WTC11 (cell line): ENCODE measurements around the gene SLC6A18. TPM values are rescaled to one million over a fixed set of nuclear protein-coding genes. Genes with fewer than 3 reads are reported as not detected.

ENCODE experiments used
- ATAC-seq: fragments of 200-7000 bp; cut with Tn5 transposase; 2 replicates; pipeline ENCODE4 v1.10.0; 2021; ENCODE audit warnings: mild to moderate bottlenecking, moderate library complexity
- CTCF ChIA-PET: fragments of 300-600 bp; sonication (Branson Sonifier 250); formaldehyde crosslinking; loops from one replicate; lab custom pipeline; 2021; ENCODE audit warnings: antibody characterized with exemption; lab: Charles Lee
- POLR2A ChIA-PET: fragments of 350-600 bp; sonication (Branson Sonifier 250); formaldehyde crosslinking; loops from one replicate; lab custom pipeline; 2021; ENCODE audit warnings: antibody characterized with exemption; lab: Charles Lee
- DNase-seq: peaks from one replicate; pipeline ENCODE4 v3.0.0; 2021; ENCODE audit warnings: low spot score
- H3K27ac Mint-ChIP-seq: 2 replicates; pipeline ENCODE4 v1.8.0; 2021; ENCODE audit warnings: mixed read lengths
- H3K27me3 Mint-ChIP-seq: 2 replicates; pipeline ENCODE4 v1.8.0; 2021; ENCODE audit warnings: low read depth, mild to moderate bottlenecking, moderate library complexity, mixed read lengths
- H3K36me3 Mint-ChIP-seq: 2 replicates; pipeline ENCODE4 v1.8.0; 2021; ENCODE audit warnings: mixed read lengths
- H3K4me1 Mint-ChIP-seq: 2 replicates; pipeline ENCODE4 v1.8.0; 2022; ENCODE audit warnings: mixed read lengths
- H3K4me3 Mint-ChIP-seq: 2 replicates; pipeline ENCODE4 v1.8.0; 2021; ENCODE audit warnings: mild to moderate bottlenecking, moderate library complexity, mixed read lengths
- H3K9me3 Mint-ChIP-seq: 2 replicates; pipeline ENCODE4 v1.8.0; 2021; ENCODE audit warnings: mixed read lengths
- E2F1 ChIP-seq: sonication (generic); formaldehyde crosslinking; IDR thresholded peaks from 2 replicates; pipeline ENCODE4 v1.8.0; 2022; ENCODE audit warnings: mild to moderate bottlenecking, missing genetic modification reagents
- EMX1 ChIP-seq: fragments of 250-450 bp; sonication (Bioruptor Pico); IDR thresholded peaks from 2 replicates; pipeline ENCODE4 v1.8.0; 2021; ENCODE audit warnings: mild to moderate bottlenecking
- GABPB1 ChIP-seq: sonication (generic); formaldehyde crosslinking; IDR thresholded peaks from 2 replicates; pipeline ENCODE4 v1.8.1; 2023; ENCODE audit warnings: mild to moderate bottlenecking, missing genetic modification reagents
- HMGXB4 ChIP-seq: sonication (generic); formaldehyde crosslinking; IDR thresholded peaks from 2 replicates; pipeline ENCODE4 v1.8.1; 2023; ENCODE audit warnings: mild to moderate bottlenecking, moderate library complexity, missing genetic modification reagents
- IRF1 ChIP-seq: sonication (generic); formaldehyde crosslinking; IDR thresholded peaks from 2 replicates; pipeline ENCODE4 v1.8.0; 2023; ENCODE audit warnings: missing genetic modification reagents
- KAT7 ChIP-seq: sonication (generic); formaldehyde crosslinking; IDR thresholded peaks from 2 replicates; pipeline ENCODE4 v1.8.1; 2023; ENCODE audit warnings: missing genetic modification reagents, mild to moderate bottlenecking, borderline replicate concordance
- MXD4 ChIP-seq: fragments of 250-450 bp; sonication (Bioruptor Pico); IDR thresholded peaks from 2 replicates; pipeline ENCODE4 v1.8.0; 2021; ENCODE audit warnings: mild to moderate bottlenecking, moderate library complexity, borderline replicate concordance
- SMAD3 ChIP-seq: sonication (generic); formaldehyde crosslinking; IDR thresholded peaks from 2 replicates; pipeline ENCODE4 v1.8.0; 2022; ENCODE audit warnings: missing genetic modification reagents, mild to moderate bottlenecking, borderline replicate concordance
- TEAD1 ChIP-seq: sonication (generic); formaldehyde crosslinking; IDR thresholded peaks from 2 replicates; pipeline ENCODE4 v1.8.0; 2022; ENCODE audit warnings: mild to moderate bottlenecking, missing genetic modification reagents
- total RNA-seq: library from RNA; stranded (reverse); gene quantifications from 3 replicates; pipeline ENCODE4 v1.2.3, GENCODE V29; 2021
- TF ChIP-seq, protein P1 (sequence below): sonication (generic); formaldehyde crosslinking; IDR thresholded peaks from 2 replicates; pipeline ENCODE4 v1.8.0; 2023; ENCODE audit warnings: mild to moderate bottlenecking, missing genetic modification reagents
- TF ChIP-seq, protein P2 (sequence below): sonication (generic); formaldehyde crosslinking; IDR thresholded peaks from 2 replicates; pipeline ENCODE4 v1.8.0; 2022; ENCODE audit warnings: missing genetic modification reagents
- TF ChIP-seq, protein P3 (sequence below): sonication (generic); formaldehyde crosslinking; IDR thresholded peaks from 2 replicates; pipeline ENCODE4 v1.8.1; 2023; ENCODE audit warnings: mild to moderate bottlenecking, missing genetic modification reagents, moderate library complexity
- TF ChIP-seq, protein P4 (sequence below): sonication (generic); formaldehyde crosslinking; IDR thresholded peaks from 2 replicates; pipeline ENCODE4 v1.8.1; 2022; ENCODE audit warnings: missing genetic modification reagents, borderline replicate concordance

SLC6A18 gene
- total RNA-seq, 1 experiment from 2014 or later = not detected

DNA sequence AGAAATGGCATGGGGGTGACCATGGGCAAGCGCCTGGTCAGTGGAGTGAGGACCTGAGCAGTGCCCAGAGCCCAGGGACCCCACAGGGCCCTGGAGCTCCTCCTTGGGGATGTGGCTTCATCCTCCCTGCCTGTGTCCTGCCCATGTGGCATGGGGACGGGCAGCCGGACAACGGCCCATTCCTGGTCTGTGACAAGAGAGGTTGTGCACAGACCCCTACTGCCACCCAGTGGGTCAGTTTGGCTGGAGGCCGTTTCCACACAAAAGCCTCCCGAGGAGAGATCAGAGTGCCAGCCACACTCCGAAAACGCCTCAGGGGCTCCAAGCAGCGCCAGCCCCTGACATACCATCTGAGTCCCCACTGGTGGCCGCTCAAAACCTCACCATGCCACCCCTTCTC is 19.8 kb downstream of the SLC6A18 start:
- ATAC-seq (no peak), DNase-seq (no peak)
- ChIA-PET POLR2A (no interaction called here), CTCF (interaction anchor here (1.0 kb wide), 1 partner anchor 10 kb away, joined by 4 read pairs; no protein-coding TSS in a partner anchor)
- no peak overlapping the region for H3K4me3 Mint-ChIP-seq
- no peaks in the 10 kb centered on the region for H3K27me3 Mint-ChIP-seq
- no peak overlapping the region for H3K27ac Mint-ChIP-seq
- H3K9me3 Mint-ChIP-seq = no peaks in the 10 kb centered on the region
- H3K4me1 Mint-ChIP-seq = peaks cover 3% of the 10 kb centered on the region; the same call in 1 of the 2 replicates
- TF ChIP-seq KAT7 (CRISPR knock-in tag) (no peak), EMX1 (no peak), TEAD1 (CRISPR knock-in tag) (no peak), HMGXB4 (CRISPR knock-in tag) (no peak), MXD4 (CRISPR knock-in tag) (no peak), IRF1 (CRISPR knock-in tag) (no peak), E2F1 (no peak), GABPB1 (CRISPR knock-in tag) (no peak), SMAD3 (CRISPR knock-in tag) (no peak)
- TF ChIP-seq, protein P1, sequence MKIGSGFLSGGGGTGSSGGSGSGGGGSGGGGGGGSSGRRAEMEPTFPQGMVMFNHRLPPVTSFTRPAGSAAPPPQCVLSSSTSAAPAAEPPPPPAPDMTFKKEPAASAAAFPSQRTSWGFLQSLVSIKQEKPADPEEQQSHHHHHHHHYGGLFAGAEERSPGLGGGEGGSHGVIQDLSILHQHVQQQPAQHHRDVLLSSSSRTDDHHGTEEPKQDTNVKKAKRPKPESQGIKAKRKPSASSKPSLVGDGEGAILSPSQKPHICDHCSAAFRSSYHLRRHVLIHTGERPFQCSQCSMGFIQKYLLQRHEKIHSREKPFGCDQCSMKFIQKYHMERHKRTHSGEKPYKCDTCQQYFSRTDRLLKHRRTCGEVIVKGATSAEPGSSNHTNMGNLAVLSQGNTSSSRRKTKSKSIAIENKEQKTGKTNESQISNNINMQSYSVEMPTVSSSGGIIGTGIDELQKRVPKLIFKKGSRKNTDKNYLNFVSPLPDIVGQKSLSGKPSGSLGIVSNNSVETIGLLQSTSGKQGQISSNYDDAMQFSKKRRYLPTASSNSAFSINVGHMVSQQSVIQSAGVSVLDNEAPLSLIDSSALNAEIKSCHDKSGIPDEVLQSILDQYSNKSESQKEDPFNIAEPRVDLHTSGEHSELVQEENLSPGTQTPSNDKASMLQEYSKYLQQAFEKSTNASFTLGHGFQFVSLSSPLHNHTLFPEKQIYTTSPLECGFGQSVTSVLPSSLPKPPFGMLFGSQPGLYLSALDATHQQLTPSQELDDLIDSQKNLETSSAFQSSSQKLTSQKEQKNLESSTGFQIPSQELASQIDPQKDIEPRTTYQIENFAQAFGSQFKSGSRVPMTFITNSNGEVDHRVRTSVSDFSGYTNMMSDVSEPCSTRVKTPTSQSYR (CRISPR knock-in tag) = no peak
- TF ChIP-seq, protein P2, sequence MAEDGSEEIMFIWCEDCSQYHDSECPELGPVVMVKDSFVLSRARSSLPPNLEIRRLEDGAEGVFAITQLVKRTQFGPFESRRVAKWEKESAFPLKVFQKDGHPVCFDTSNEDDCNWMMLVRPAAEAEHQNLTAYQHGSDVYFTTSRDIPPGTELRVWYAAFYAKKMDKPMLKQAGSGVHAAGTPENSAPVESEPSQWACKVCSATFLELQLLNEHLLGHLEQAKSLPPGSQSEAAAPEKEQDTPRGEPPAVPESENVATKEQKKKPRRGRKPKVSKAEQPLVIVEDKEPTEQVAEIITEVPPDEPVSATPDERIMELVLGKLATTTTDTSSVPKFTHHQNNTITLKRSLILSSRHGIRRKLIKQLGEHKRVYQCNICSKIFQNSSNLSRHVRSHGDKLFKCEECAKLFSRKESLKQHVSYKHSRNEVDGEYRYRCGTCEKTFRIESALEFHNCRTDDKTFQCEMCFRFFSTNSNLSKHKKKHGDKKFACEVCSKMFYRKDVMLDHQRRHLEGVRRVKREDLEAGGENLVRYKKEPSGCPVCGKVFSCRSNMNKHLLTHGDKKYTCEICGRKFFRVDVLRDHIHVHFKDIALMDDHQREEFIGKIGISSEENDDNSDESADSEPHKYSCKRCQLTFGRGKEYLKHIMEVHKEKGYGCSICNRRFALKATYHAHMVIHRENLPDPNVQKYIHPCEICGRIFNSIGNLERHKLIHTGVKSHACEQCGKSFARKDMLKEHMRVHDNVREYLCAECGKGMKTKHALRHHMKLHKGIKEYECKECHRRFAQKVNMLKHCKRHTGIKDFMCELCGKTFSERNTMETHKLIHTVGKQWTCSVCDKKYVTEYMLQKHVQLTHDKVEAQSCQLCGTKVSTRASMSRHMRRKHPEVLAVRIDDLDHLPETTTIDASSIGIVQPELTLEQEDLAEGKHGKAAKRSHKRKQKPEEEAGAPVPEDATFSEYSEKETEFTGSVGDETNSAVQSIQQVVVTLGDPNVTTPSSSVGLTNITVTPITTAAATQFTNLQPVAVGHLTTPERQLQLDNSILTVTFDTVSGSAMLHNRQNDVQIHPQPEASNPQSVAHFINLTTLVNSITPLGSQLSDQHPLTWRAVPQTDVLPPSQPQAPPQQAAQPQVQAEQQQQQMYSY (CRISPR knock-in tag) = no peak
- TF ChIP-seq, protein P3, sequence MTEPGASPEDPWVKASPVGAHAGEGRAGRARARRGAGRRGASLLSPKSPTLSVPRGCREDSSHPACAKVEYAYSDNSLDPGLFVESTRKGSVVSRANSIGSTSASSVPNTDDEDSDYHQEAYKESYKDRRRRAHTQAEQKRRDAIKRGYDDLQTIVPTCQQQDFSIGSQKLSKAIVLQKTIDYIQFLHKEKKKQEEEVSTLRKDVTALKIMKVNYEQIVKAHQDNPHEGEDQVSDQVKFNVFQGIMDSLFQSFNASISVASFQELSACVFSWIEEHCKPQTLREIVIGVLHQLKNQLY (CRISPR knock-in tag) = no peak
- H3K36me3 Mint-ChIP-seq = no peaks in the 10 kb centered on the region

DNA sequence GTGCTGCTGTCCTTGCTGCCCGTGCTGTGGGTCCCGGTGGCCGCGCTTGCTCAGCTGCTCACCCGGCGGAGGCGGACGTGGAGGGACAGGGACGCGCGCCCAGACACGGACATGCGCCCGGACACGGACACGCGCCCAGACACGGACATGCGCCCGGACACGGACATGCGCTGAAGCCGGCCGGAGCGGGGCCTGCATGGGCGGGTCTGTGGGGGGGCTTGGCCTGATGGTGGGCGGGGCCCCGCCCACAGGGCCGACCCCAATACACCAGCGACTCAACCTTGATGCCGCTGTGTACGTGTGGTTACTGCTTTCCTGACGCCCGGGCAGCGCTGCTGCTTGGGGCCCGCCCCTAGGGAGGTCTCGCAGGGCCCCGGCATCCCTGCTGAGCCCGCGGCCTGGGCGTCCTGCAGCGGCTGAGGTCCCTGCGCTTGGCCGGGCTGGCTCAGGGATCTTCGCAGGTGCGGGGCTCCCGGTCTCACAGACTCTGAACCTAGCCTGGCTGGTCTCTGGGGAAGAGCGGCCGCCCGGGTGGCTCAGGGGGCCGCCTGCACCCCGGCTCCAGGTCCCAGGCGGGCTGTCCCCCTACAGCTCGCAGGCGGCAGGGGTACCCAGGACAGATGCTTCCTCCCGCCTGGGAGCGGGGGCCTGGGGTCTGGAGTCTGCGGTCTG is 20.9 kb downstream of the SLC6A18 start:
- DNase-seq (no peak), ATAC-seq (no peak)
- Mint-ChIP-seq H3K36me3 (no peaks in the 10 kb centered on the region), H3K4me1 (peaks cover 3% of the 10 kb centered on the region; the same call in 1 of the 2 replicates), H3K9me3 (no peaks in the 10 kb centered on the region), H3K27ac (no peak overlapping the region), H3K4me3 (no peak overlapping the region), H3K27me3 (no peaks in the 10 kb centered on the region)
- TF ChIP-seq HMGXB4 (CRISPR knock-in tag) (peak; percentile 0; the same call in 1 of the 2 replicates), SMAD3 (CRISPR knock-in tag) (no peak)
- TF ChIP-seq, protein P4, sequence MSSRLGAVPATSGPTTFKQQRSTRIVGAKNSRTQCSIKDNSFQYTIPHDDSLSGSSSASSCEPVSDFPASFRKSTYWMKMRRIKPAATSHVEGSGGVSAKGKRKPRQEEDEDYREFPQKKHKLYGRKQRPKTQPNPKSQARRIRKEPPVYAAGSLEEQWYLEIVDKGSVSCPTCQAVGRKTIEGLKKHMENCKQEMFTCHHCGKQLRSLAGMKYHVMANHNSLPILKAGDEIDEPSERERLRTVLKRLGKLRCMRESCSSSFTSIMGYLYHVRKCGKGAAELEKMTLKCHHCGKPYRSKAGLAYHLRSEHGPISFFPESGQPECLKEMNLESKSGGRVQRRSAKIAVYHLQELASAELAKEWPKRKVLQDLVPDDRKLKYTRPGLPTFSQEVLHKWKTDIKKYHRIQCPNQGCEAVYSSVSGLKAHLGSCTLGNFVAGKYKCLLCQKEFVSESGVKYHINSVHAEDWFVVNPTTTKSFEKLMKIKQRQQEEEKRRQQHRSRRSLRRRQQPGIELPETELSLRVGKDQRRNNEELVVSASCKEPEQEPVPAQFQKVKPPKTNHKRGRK = no peak
- POLR2A ChIA-PET = interaction anchor here (0.6 kb wide), 1 partner anchor 15 kb away, joined by 3 read pairs; no protein-coding TSS in a partner anchor
- CTCF ChIA-PET = interaction anchor here (0.6 to 1.0 kb wide), 2 partner anchors 11 to 659 kb away, joined by 3 to 4 read pairs; no protein-coding TSS in a partner anchor
